Mesenteric fat pad (tissue), 1 donor: Measurements from ENCODE around the gene MTFR2. TPM values are rescaled to one million over a fixed set of nuclear protein-coding genes. Genes with fewer than 3 reads are reported as not detected.

Experiments
- DNase-seq: peaks from one replicate; pipeline ENCODE4 v3.0.0-alpha.2; 2020; ENCODE audit warnings: low spot score
- long read RNA-seq: library from polyadenylated mRNA; unstranded; transcript quantifications from one replicate; pipeline ENCODE4 v2.0.0, GENCODE V29; 2020
- total RNA-seq: library from RNA; stranded (reverse); fragmentation: NEBNext Ultra II Directional; extraction: Animal tissue kit (Norgen Biotek cat#: 25700); gene quantifications from one replicate; pipeline ENCODE4 v1.2.1, GENCODE V29; 2021
- donor health status: DM: yes; HTN: yes; CAD: no.

MTFR2 gene
- 0.87 TPM for total RNA-seq
- long read RNA-seq: 0 reads

- peak; percentile 92 for DNase-seq
Measured at GRCh38 chr6:136249811-136250685, at the start of gene MTFR2. MTFR2 (minus strand) TSS chr6:136250311; CDS start chr6:136249099, 1,212 bp downstream.

- DNase-seq: no peak
Measured at GRCh38 chr6:136294621-136295020, 44.5 kb upstream of the MTFR2 start.

- peak; percentile 91 for DNase-seq
Measured at GRCh38 chr6:136290410-136291010, 40.4 kb upstream of the MTFR2 start.

GRCh38 chr6:136289579-136290409, 39.7 kb upstream of the MTFR2 start, which contains the start of gene BCLAF1:
BCLAF1 (minus strand) TSS chr6:136289846; CDS start chr6:136279866, 9,980 bp downstream.
- DNase-seq: peak; percentile 99

GRCh38 chr6:136289327-136289578, 39.1 kb upstream of the MTFR2 start:
- peak; percentile 98 for DNase-seq

- no peak for DNase-seq
Measured at GRCh38 chr6:136288566-136289326, 38.6 kb upstream of the MTFR2 start.

GRCh38 chr6:136284909-136285308, 34.8 kb upstream of the MTFR2 start:
- DNase-seq: no peak

GRCh38 chr6:136282906-136283305, 32.8 kb upstream of the MTFR2 start:
- DNase-seq: no peak

GRCh38 chr6:136280032-136280609, 30.0 kb upstream of the MTFR2 start:
- DNase-seq: no peak

GRCh38 chr6:136274062-136274461, 24.0 kb upstream of the MTFR2 start:
- DNase-seq: no peak

GRCh38 chr6:136265101-136265500, 15.0 kb upstream of the MTFR2 start:
- DNase-seq: no peak

- no peak for DNase-seq
Measured at GRCh38 chr6:136262940-136263339, 12.8 kb upstream of the MTFR2 start.

GRCh38 chr6:136254851-136255466, 4.8 kb upstream of the MTFR2 start:
- DNase-seq: no peak

- no peak for DNase-seq
Measured at GRCh38 chr6:136253734-136254133, 3.6 kb upstream of the MTFR2 start.

GRCh38 chr6:136252441-136252840, 2.3 kb upstream of the MTFR2 start:
- DNase-seq: no peak

- DNase-seq: no peak
Measured at GRCh38 chr6:136251394-136251793, 1.3 kb upstream of the MTFR2 start.

- DNase-seq: no peak
Measured at GRCh38 chr6:136250686-136251008, 536 bp upstream of the MTFR2 start.

GRCh38 chr6:136249336-136249735, 775 bp downstream of the MTFR2 start:
- DNase-seq: no peak

GRCh38 chr6:136244061-136244616, 6.0 kb downstream of the MTFR2 start:
- no peak for DNase-seq
